Neural progenitor cell (in vitro differentiated cells): Measurements from ENCODE around the gene NR1H2. TPM values are rescaled to one million over a fixed set of nuclear protein-coding genes. Genes with fewer than 3 reads are reported as not detected.

Experiments
- DNase-seq: peaks from one replicate; pipeline ENCODE4 v3.0.0-alpha.2; 2016; ENCODE audit warnings: low spot score
- H2AFZ ChIP-seq: fragments of 200-600 bp; sonication (generic); replicated peaks from 2 replicates; pipeline ENCODE4 v1.6.1; 2016; ENCODE audit warnings: antibody characterized with exemption
- H3F3A ChIP-seq: fragments of 200-600 bp; sonication (generic); 2 replicates; pipeline ENCODE4 v1.6.1; 2016; ENCODE audit warnings: antibody characterized with exemption, low read depth
- H3K27ac ChIP-seq: fragments of 200-600 bp; sonication (generic); 2 replicates; pipeline ENCODE4 v1.5.1; 2016; ENCODE audit warnings: mild to moderate bottlenecking
- H3K27me3 ChIP-seq: fragments of 200-600 bp; sonication (generic); 2 replicates; pipeline ENCODE4 v1.6.1; 2016; ENCODE audit warnings: mild to moderate bottlenecking, moderate library complexity
- H3K36me3 ChIP-seq: fragments of 200-600 bp; sonication (generic); 2 replicates; pipeline ENCODE4 v1.5.1; 2016
- H3K4me1 ChIP-seq: fragments of 200-600 bp; sonication (generic); 2 replicates; pipeline ENCODE4 v1.6.1; 2016; ENCODE audit warnings: mixed run types
- H3K4me2 ChIP-seq: fragments of 200-600 bp; sonication (generic); 2 replicates; pipeline ENCODE4 v1.6.1; 2016
- H3K4me3 ChIP-seq: fragments of 200-600 bp; sonication (generic); 2 replicates; pipeline ENCODE4 v1.5.1; 2016
- H3K79me2 ChIP-seq: fragments of 200-600 bp; sonication (generic); 2 replicates; pipeline ENCODE4 v1.6.1; 2016; ENCODE audit warnings: low read depth
- H3K9ac ChIP-seq: fragments of 200-600 bp; sonication (generic); 2 replicates; pipeline ENCODE4 v1.6.1; 2016
- H3K9me3 ChIP-seq: fragments of 200-600 bp; sonication (generic); 2 replicates; pipeline ENCODE4 v1.5.1; 2016; ENCODE audit warnings: low read depth
- H4K20me1 ChIP-seq: fragments of 200-600 bp; sonication (generic); 2 replicates; pipeline ENCODE4 v1.6.1; 2016; ENCODE audit warnings: low read depth
- H3K27ac Mint-ChIP-seq: 3 replicates; pipeline ENCODE4 v1.8.0; 2021; ENCODE audit warnings: mixed read lengths
- H3K27me3 Mint-ChIP-seq: 2 replicates; pipeline ENCODE4 v1.8.0; 2022; ENCODE audit warnings: low read depth, mild to moderate bottlenecking, inconsistent platforms, moderate library complexity, mixed read lengths; ENCODE audit not compliant: insufficient read depth
- H3K36me3 Mint-ChIP-seq: 3 replicates; pipeline ENCODE4 v1.8.0; 2021; ENCODE audit warnings: mixed read lengths
- H3K4me1 Mint-ChIP-seq: 3 replicates; pipeline ENCODE4 v1.8.0; 2021; ENCODE audit warnings: mixed read lengths
- H3K4me3 Mint-ChIP-seq: 3 replicates; pipeline ENCODE4 v1.8.0; 2021; ENCODE audit warnings: mild to moderate bottlenecking, moderate library complexity, mixed read lengths
- H3K9me3 Mint-ChIP-seq: 3 replicates; pipeline ENCODE4 v1.8.0; 2020; ENCODE audit warnings: mixed read lengths
- CTCF ChIP-seq: fragments of 200-600 bp; sonication (generic); IDR thresholded peaks from 2 replicates; pipeline ENCODE4 v1.5.1; 2017; ENCODE audit warnings: antibody characterized with exemption, mild to moderate bottlenecking
- EZH2 ChIP-seq: fragments of 200-600 bp; sonication (generic); IDR thresholded peaks from 2 replicates; pipeline ENCODE4 v1.6.1; 2017; ENCODE audit warnings: antibody characterized with exemption, mild to moderate bottlenecking, moderate library complexity
- EZH2phosphoT487 ChIP-seq: fragments of 200-600 bp; sonication (generic); IDR thresholded peaks from 2 replicates; pipeline ENCODE4 v1.6.1; 2017; ENCODE audit warnings: antibody characterized with exemption
- total RNA-seq: library from RNA; depleted of rRNA; stranded (reverse); fragments of >200 nt; gene quantifications from 2 replicates; pipeline ENCODE4 v1.2.3, GENCODE V29; 2015; ENCODE audit warnings: low replicate concordance

NR1H2 gene
- total RNA-seq, 1 donor from 2014 or later, result 25.4 TPM

GRCh38 chr19:50377517-50377916 is 1.3 kb downstream of the NR1H2 start:
- no peak for DNase-seq
- Histone ChIP-seq H3K9ac (no peak overlapping the region), H2AFZ (no peak overlapping the region), H3K27me3 (no peaks in the 10 kb centered on the region), H3K27ac (no peak overlapping the region), H4K20me1 (no peaks in the 10 kb centered on the region), H3K4me1 (no peaks in the 10 kb centered on the region), H3K9me3 (no peaks in the 10 kb centered on the region), H3K4me2 (no peak overlapping the region), H3K4me3 (no peak overlapping the region), H3K79me2 (no peaks in the 10 kb centered on the region), H3K36me3 (no peaks in the 10 kb centered on the region), H3F3A (peaks cover 17% of the 10 kb centered on the region)
- Mint-ChIP-seq H3K27me3 (peaks cover 4% of the 10 kb centered on the region), H3K9me3 (no peaks in the 10 kb centered on the region), H3K4me3 (peak overlapping the region; percentile 99), H3K36me3 (peaks cover 22% of the 10 kb centered on the region), H3K27ac (no peak overlapping the region), H3K4me1 (peaks cover 4% of the 10 kb centered on the region)
- TF ChIP-seq CTCF (no peak), EZH2 (no peak), EZH2phosphoT487 (no peak)

DNA sequence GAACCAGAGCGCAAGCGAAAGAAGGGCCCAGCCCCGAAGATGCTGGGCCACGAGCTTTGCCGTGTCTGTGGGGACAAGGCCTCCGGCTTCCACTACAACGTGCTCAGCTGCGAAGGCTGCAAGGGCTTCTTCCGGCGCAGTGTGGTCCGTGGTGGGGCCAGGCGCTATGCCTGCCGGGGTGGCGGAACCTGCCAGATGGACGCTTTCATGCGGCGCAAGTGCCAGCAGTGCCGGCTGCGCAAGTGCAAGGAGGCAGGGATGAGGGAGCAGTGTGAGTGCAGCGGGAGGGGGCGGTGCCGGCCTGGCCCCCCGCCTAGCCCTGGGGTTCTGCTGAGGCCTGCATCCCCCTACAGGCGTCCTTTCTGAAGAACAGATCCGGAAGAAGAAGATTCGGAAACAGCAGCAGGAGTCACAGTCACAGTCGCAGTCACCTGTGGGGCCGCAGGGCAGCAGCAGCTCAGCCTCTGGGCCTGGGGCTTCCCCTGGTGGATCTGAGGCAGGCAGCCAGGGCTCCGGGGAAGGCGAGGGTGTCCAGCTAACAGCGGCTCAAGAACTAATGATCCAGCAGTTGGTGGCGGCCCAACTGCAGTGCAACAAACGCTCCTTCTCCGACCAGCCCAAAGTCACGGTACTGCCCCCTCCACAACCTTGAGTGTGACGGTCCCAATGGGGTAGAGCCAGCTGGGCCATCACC is 2.1 kb downstream of the NR1H2 start:
- Mint-ChIP-seq H3K27ac (no peak overlapping the region), H3K9me3 (no peaks in the 10 kb centered on the region), H3K27me3 (peaks cover 7% of the 10 kb centered on the region), H3K4me1 (peaks cover 6% of the 10 kb centered on the region), H3K36me3 (peaks cover 22% of the 10 kb centered on the region), H3K4me3 (peak overlapping the region; percentile 99)
- H3F3A ChIP-seq, result peaks cover 21% of the 10 kb centered on the region
- H3K27ac ChIP-seq, result no peak overlapping the region
- DNase-seq, result no peak
- H2AFZ ChIP-seq, result no peak overlapping the region
- no peaks in the 10 kb centered on the region for H3K36me3 ChIP-seq
- no peak overlapping the region for H3K9ac ChIP-seq
- no peak for TF ChIP-seq EZH2
- no peak for TF ChIP-seq CTCF
- TF ChIP-seq EZH2phosphoT487, result no peak
- no peaks in the 10 kb centered on the region for H4K20me1 ChIP-seq
- no peaks in the 10 kb centered on the region for H3K79me2 ChIP-seq
- no peaks in the 10 kb centered on the region for H3K4me1 ChIP-seq
- no peak overlapping the region for H3K4me2 ChIP-seq
- no peak overlapping the region for H3K4me3 ChIP-seq
- H3K27me3 ChIP-seq, result no peaks in the 10 kb centered on the region
- no peaks in the 10 kb centered on the region for H3K9me3 ChIP-seq

GRCh38 chr19:50378863-50379236 is 2.6 kb downstream of the NR1H2 start:
- Histone ChIP-seq H4K20me1 (no peaks in the 10 kb centered on the region), H2AFZ (no peak overlapping the region), H3F3A (peaks cover 26% of the 10 kb centered on the region), H3K79me2 (no peaks in the 10 kb centered on the region), H3K27ac (no peak overlapping the region), H3K9ac (no peak overlapping the region), H3K4me1 (no peaks in the 10 kb centered on the region), H3K4me2 (no peak overlapping the region), H3K27me3 (no peaks in the 10 kb centered on the region), H3K36me3 (no peaks in the 10 kb centered on the region), H3K9me3 (no peaks in the 10 kb centered on the region), H3K4me3 (no peak overlapping the region)
- Mint-ChIP-seq H3K27ac (no peak overlapping the region), H3K27me3 (peaks cover 11% of the 10 kb centered on the region), H3K9me3 (no peaks in the 10 kb centered on the region), H3K36me3 (peaks cover 22% of the 10 kb centered on the region), H3K4me3 (peak overlapping the region; percentile 9), H3K4me1 (peaks cover 12% of the 10 kb centered on the region)
- no peak for DNase-seq
- no peak for TF ChIP-seq CTCF
- TF ChIP-seq EZH2, result no peak
- TF ChIP-seq EZH2phosphoT487, result no peak
